Measurements from ENCODE around the gene HEXIM2.
"Not testable (repeated sequence)": the region's sequence is repeated elsewhere in the genome, so short reads cannot be mapped to it uniquely, and the experiment has no call there.

Gene HEXIM2, protein sequence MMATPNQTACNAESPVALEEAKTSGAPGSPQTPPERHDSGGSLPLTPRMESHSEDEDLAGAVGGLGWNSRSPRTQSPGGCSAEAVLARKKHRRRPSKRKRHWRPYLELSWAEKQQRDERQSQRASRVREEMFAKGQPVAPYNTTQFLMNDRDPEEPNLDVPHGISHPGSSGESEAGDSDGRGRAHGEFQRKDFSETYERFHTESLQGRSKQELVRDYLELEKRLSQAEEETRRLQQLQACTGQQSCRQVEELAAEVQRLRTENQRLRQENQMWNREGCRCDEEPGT

GRCh38 chr17:45161288-45162024 lies at the start of gene HEXIM2:
TSS of gene HEXIM2 (plus strand) at chr17:45161875. CDS start at chr17:45162794, 919 bp downstream.
- DNase-seq: peak; percentile 100

GRCh38 chr17:45112559-45113423 lies 48.9 kb upstream of the HEXIM2 start:
- no peak for DNase-seq

GRCh38 chr17:45113424-45113754 lies 48.3 kb upstream of the HEXIM2 start:
- no peak for DNase-seq

GRCh38 chr17:45114117-45114932 lies 47.4 kb upstream of the HEXIM2 start:
- DNase-seq: no peak

GRCh38 chr17:45115015-45115625 lies 46.6 kb upstream of the HEXIM2 start:
- no peak for DNase-seq

GRCh38 chr17:45115871-45116270 lies 45.8 kb upstream of the HEXIM2 start:
- no peak for DNase-seq

GRCh38 chr17:45116434-45117016 lies 45.1 kb upstream of the HEXIM2 start:
- no peak for DNase-seq

DNA sequence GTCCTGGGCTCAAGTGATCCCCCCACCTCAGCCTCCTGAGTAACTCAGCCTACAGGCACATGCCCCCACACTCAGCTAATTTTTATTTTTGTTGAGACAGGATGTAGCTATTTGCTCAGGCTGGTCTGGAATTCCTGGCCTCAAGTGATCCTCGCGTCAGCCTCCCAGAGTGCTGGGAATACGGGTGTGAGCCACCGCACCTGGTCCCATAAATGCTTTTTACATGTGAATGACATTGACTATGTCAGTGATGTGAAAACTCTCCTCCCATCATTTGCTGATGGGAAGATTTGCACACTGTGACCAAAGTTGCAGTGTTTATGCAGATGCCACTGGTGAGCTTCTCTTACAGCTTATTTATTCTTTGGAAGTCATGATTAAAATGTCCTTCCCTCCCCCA lies 44.3 kb upstream of the HEXIM2 start:
- peak; percentile 24 for DNase-seq

DNA sequence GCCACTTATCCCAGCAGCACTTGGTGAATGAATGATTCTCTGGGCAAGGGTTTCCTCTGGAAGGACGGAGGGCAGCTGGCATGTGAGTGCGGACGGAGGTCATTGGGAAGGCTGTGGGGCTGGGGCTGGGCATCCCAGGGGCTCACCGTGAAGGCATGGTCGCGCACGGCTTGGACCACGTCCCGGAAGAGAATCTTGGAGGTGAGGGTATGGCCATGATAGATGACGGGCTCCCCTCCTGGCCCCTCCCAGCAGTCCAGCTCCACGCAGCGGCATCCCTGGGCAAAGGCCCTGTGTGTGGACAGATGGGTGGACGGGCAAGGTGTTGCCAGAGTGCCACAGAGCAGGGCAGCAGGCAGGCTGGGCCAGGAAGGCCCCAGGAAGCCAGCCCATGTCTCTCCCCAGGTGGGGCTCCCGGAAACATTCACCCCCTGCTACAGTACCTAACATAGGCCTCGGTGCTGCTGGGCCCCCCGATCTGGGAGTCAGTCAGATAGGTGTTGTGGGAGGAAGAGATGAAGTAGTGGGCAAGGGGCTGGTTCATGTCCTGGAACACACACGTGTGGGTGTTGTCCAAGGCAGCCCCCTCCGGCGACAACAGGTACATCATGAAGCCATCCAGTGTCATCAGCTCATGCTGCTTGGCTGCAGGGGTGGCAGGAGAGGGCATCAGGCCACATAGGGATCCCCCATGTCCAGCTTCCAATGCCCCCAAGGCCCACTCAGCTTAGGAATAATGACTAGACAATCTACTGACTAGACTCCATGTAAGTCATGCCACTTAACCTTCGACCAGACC lies 43.6 kb upstream of the HEXIM2 start:
- no peak for DNase-seq

GRCh38 chr17:45118691-45119090 lies 43.0 kb upstream of the HEXIM2 start:
- no peak for DNase-seq

DNA sequence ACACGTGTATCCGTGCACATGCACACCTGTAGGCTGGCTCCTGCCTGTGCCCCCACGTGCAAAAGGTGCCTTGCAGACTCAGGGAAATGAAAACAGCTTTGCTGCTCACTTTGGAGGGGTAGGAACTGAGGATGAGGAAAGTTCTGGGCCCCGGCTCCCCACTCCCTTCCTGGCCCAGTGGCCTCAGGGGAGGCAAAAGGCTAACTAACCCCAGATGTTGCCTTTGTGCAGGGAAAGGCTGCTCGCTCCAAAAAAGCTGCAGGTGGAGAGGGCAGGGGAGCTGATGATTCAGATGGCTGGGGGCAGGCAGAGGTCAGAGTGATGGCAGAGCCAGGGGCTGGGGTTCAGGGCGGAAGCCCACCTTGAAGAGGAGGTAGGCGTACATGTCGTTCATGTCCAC lies 41.7 kb upstream of the HEXIM2 start:
- DNase-seq: no peak

DNA sequence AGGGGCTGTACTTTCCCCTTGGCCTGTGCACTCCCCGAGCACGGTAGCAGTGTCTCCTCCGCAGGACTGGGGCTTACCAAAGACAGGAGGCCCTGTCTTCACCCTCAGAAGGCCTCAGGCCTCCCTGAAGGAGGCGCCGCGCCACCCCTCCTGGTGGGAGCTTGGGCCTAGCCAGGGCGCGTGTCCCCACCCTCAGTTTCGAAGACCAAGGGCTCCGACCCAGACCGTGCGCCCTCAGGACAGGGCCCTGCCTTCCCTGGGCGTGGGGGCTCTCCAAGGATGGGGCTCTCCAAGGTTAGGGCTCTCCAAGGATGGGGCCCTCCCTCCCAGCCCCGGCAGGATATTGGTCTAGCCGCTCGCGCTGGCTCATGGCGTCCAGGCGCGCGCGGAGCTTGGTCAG lies 41.1 kb upstream of the HEXIM2 start:
- DNase-seq: no peak

- no peak for DNase-seq
Observed at GRCh38 chr17:45121055-45121454, 40.6 kb upstream of the HEXIM2 start.

- no peak for DNase-seq
Observed at GRCh38 chr17:45123076-45123770, 38.5 kb upstream of the HEXIM2 start.

GRCh38 chr17:45123930-45124796 lies 37.5 kb upstream of the HEXIM2 start:
- peak; percentile 38 for DNase-seq

- DNase-seq: not testable (repeated sequence)
Observed at GRCh38 chr17:45124797-45125122, 36.9 kb upstream of the HEXIM2 start.

DNA sequence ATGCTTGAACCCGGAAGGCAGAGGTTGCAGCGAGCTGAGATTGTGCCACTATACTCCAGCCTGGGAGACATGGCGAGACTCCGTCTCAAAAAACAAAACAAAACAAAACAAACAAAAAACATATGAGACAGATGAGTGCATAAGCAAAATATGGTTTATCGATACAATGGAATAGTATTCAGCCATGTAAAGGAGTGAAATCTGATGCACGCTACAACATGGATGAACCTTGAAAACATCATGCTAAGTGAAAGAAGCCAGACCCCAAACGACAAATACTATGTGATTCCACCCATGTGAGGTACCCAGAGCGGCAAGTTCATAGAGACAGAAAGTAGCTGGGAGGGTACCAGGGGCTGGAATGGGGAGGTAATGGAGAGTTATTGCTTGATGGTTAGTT lies 36.2 kb upstream of the HEXIM2 start:
- no peak for DNase-seq

DNA sequence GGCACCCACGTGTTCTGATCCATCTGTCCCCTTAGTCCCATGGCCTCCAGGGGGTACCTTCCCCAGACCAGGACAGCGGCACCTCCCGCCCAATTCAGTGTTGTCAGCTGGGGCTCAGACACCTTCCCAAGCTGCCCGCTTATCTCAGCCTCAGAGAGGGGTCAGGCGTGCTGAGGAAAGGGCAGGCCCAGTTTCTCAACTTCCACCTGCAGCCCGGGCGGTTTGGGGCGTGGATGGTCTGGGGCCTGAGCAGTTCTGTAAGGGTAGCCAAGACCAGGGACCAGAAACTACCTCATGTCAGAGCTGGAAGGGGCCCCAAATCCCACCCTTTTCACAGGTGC lies 34.5 kb upstream of the HEXIM2 start:
- DNase-seq: no peak

GRCh38 chr17:45127548-45128300 lies 34.0 kb upstream of the HEXIM2 start:
- DNase-seq: no peak

All from NCI-H69 (cell line).